ENCODE data around the gene CCDC171. TPM values are rescaled to one million over a fixed set of nuclear protein-coding genes. Genes with fewer than 3 reads are reported as not detected.

The CCDC171 gene
- total and polyA plus RNA-seq, 2 donors = 9.8 to 13.9 TPM

GRCh38 chr9:15982182-15982581 lies 429.3 kb downstream of the CCDC171 start:
- Histone ChIP-seq H3K27me3 (ENCODE audit: control insufficient read depth in 2 of 2, insufficient read depth in 1 of 2, low read length in 1 of 2) (no peaks in the 10 kb centered on the region), H3K27ac (ENCODE audit: low read depth in 1 of 2, low read length in 1 of 2) (no peak overlapping the region), H3K9me3 (ENCODE audit: control insufficient read depth in 2 of 2, insufficient read depth in 1 of 2, low read length in 1 of 2) (no peaks in the 10 kb centered on the region), H3K4me1 (ENCODE audit: control insufficient read depth in 2 of 2, insufficient read depth in 2 of 2, low read length in 2 of 2) (no peaks in the 10 kb centered on the region), H3K4me3 (ENCODE audit: low read length in 2 of 2) (no peak overlapping the region), H3K36me3 (ENCODE audit: control insufficient read depth in 2 of 2, insufficient read depth in 2 of 2, low read length in 1 of 2) (no peaks in the 10 kb centered on the region)
- WGBS = 96% methylated on average over 5 of the region's 5 CpGs
- no peak for DNase-seq (ENCODE audit: low read depth in 6 of 9, low spot score in 9 of 9)

DNA sequence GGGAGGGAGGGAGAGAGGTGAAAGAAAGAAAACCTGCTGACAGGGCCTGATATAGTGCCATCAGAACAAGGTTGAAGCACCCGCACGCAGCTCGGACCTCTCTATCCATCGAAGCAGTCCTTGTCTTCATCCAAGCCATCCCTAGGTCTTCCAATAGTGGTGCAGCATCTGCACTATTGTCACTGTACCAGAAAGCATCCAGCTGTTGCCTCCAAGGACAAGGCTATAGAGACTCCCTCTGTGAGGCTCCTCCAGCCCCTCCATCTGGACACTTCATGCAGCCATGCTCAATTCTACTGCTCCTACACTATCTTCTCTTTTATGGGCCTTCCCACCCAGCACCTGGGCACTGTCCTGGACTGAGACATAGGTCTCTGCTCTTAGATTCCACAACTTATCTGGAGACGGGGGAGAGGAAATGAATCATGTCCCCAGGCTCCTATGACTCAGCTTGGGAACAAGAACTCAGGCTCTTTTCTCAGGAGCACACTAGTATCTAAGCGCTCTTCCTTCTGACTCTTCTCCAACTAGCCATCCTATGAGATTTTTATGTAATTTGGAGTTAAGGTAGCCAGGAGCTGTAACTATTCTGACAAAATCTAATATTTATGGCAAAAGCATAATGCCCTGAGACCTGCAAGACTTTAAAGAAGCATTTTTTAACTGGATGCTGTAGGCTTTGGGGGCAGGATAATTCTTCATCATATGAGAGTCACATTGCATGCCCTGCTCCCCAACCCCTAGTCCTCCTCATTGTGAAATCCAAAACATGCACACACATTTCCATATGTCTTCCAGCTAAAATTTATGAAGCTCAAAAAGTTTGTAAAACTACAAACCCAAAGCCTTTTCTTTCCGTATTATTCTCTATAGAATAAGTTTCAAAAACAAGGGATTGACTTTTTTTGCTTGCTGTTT lies 446.8 kb downstream of the CCDC171 start:
- Histone ChIP-seq H3K4me3 (ENCODE audit: low read length in 2 of 2) (no peak overlapping the region), H3K9me3 (ENCODE audit: control insufficient read depth in 2 of 2, insufficient read depth in 1 of 2, low read length in 1 of 2) (no peaks in the 10 kb centered on the region), H3K36me3 (ENCODE audit: control insufficient read depth in 2 of 2, insufficient read depth in 2 of 2, low read length in 1 of 2) (no peaks in the 10 kb centered on the region), H3K4me1 (ENCODE audit: control insufficient read depth in 2 of 2, insufficient read depth in 2 of 2, low read length in 2 of 2) (no peaks in the 10 kb centered on the region), H3K27me3 (ENCODE audit: control insufficient read depth in 2 of 2, insufficient read depth in 1 of 2, low read length in 1 of 2) (no peaks in the 10 kb centered on the region), H3K27ac (ENCODE audit: low read depth in 1 of 2, low read length in 1 of 2) (no peak overlapping the region)
- WGBS = 94% methylated on average over 7 of the region's 7 CpGs
- DNase-seq (ENCODE audit: low read depth in 6 of 9, low spot score in 9 of 9) = no peak

DNA sequence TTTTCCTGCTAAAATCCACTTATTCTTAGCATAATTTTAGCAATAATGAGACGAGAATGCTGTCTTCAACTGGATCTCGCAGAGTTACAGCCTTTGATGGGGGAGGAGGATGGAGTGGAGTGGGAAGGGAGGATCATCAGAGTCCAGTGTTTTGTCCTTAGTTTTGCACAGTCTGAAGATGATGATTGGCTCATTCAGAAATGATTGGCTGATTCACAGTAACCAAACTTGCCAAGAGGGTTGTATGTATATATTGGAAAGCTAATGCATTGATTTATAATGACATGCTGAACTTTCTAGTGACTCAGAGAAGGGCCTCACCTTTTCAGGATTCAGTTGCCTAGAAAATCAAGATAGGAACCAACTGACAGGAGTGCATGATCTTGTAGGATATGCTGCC lies 448.0 kb downstream of the CCDC171 start:
- DNase-seq (ENCODE audit: low read depth in 6 of 9, low spot score in 9 of 9) = no peak
- WGBS = 96% methylated on average over 2 of the region's 2 CpGs
- no peaks in the 10 kb centered on the region for H3K36me3 ChIP-seq (ENCODE audit: control insufficient read depth in 2 of 2, insufficient read depth in 2 of 2, low read length in 1 of 2)
- H3K4me1 ChIP-seq (ENCODE audit: control insufficient read depth in 2 of 2, insufficient read depth in 2 of 2, low read length in 2 of 2) = no peaks in the 10 kb centered on the region
- no peaks in the 10 kb centered on the region for H3K27me3 ChIP-seq (ENCODE audit: control insufficient read depth in 2 of 2, insufficient read depth in 1 of 2, low read length in 1 of 2)
- no peaks in the 10 kb centered on the region for H3K9me3 ChIP-seq (ENCODE audit: control insufficient read depth in 2 of 2, insufficient read depth in 1 of 2, low read length in 1 of 2)
- no peak overlapping the region for H3K4me3 ChIP-seq (ENCODE audit: low read length in 2 of 2)
- H3K27ac ChIP-seq (ENCODE audit: low read depth in 1 of 2, low read length in 1 of 2) = no peak overlapping the region

GRCh38 chr9:16001856-16002255 lies 449.0 kb downstream of the CCDC171 start:
- no peaks in the 10 kb centered on the region for H3K4me1 ChIP-seq (ENCODE audit: control insufficient read depth in 2 of 2, insufficient read depth in 2 of 2, low read length in 2 of 2)
- H3K9me3 ChIP-seq (ENCODE audit: control insufficient read depth in 2 of 2, insufficient read depth in 1 of 2, low read length in 1 of 2) = no peaks in the 10 kb centered on the region
- no peak for DNase-seq (ENCODE audit: low read depth in 6 of 9, low spot score in 9 of 9)
- no peaks in the 10 kb centered on the region for H3K36me3 ChIP-seq (ENCODE audit: control insufficient read depth in 2 of 2, insufficient read depth in 2 of 2, low read length in 1 of 2)
- no peaks in the 10 kb centered on the region for H3K27me3 ChIP-seq (ENCODE audit: control insufficient read depth in 2 of 2, insufficient read depth in 1 of 2, low read length in 1 of 2)
- H3K4me3 ChIP-seq (ENCODE audit: low read length in 2 of 2) = no peak overlapping the region
- whole genome bisulfite sequencing = 93% methylated on average over 2 of the region's 2 CpGs
- no peak overlapping the region for H3K27ac ChIP-seq (ENCODE audit: low read depth in 1 of 2, low read length in 1 of 2)

DNA sequence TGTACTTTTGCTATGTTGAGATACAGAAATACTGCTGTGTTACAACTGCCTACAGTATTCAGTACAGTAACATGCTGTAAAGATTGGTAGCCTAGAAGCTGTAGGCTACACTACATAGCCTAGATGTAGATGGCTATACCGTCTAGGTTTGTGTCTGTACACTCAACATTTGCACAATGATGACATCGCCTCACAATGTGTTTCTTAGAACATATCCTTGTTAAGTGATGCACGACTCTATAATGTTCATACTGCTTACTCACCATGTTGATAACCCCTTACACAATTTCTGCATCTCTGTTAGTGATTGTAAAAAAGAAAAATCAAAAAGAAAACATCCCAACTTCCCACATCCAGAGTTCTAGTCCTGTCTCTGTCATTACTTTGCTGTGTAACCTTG lies 450.0 kb downstream of the CCDC171 start:
- H3K36me3 ChIP-seq (ENCODE audit: control insufficient read depth in 2 of 2, insufficient read depth in 2 of 2, low read length in 1 of 2) = no peaks in the 10 kb centered on the region
- no peak for DNase-seq (ENCODE audit: low read depth in 6 of 9, low spot score in 9 of 9)
- H3K4me3 ChIP-seq (ENCODE audit: low read length in 2 of 2) = no peak overlapping the region
- no peak overlapping the region for H3K27ac ChIP-seq (ENCODE audit: low read depth in 1 of 2, low read length in 1 of 2)
- H3K27me3 ChIP-seq (ENCODE audit: control insufficient read depth in 2 of 2, insufficient read depth in 1 of 2, low read length in 1 of 2) = no peaks in the 10 kb centered on the region
- no peaks in the 10 kb centered on the region for H3K4me1 ChIP-seq (ENCODE audit: control insufficient read depth in 2 of 2, insufficient read depth in 2 of 2, low read length in 2 of 2)
- H3K9me3 ChIP-seq (ENCODE audit: control insufficient read depth in 2 of 2, insufficient read depth in 1 of 2, low read length in 1 of 2) = no peaks in the 10 kb centered on the region
- 97% methylated on average over 3 of the region's 3 CpGs for WGBS

DNA sequence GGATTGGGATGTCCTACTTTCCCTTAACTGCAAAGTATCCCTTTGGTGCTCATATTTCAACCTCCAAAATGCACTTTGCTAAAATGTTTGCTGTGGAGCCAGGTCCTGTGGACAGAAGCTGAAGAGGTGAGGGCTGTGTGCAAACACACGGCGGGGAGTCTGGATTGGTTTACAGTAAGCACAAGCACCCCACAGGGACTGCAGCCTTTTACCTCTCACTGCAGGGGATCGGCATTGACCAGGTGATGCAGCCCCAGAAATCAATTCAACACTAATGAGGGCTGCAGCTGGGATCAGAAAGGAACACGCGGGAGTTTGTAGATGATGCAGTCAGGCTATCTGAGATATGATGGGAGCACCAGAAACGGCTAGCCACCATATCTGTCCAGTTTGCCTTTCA lies 450.9 kb downstream of the CCDC171 start:
- WGBS = 94% methylated on average over 6 of the region's 6 CpGs
- no peaks in the 10 kb centered on the region for H3K27me3 ChIP-seq (ENCODE audit: control insufficient read depth in 2 of 2, insufficient read depth in 1 of 2, low read length in 1 of 2)
- H3K36me3 ChIP-seq (ENCODE audit: control insufficient read depth in 2 of 2, insufficient read depth in 2 of 2, low read length in 1 of 2) = no peaks in the 10 kb centered on the region
- no peaks in the 10 kb centered on the region for H3K9me3 ChIP-seq (ENCODE audit: control insufficient read depth in 2 of 2, insufficient read depth in 1 of 2, low read length in 1 of 2)
- no peak for DNase-seq (ENCODE audit: low read depth in 6 of 9, low spot score in 9 of 9)
- no peak overlapping the region for H3K27ac ChIP-seq (ENCODE audit: low read depth in 1 of 2, low read length in 1 of 2)
- no peaks in the 10 kb centered on the region for H3K4me1 ChIP-seq (ENCODE audit: control insufficient read depth in 2 of 2, insufficient read depth in 2 of 2, low read length in 2 of 2)
- H3K4me3 ChIP-seq (ENCODE audit: low read length in 2 of 2) = no peak overlapping the region

- WGBS = 96% methylated on average over 6 of the region's 6 CpGs
- H3K4me1 ChIP-seq (ENCODE audit: control insufficient read depth in 2 of 2, insufficient read depth in 2 of 2, low read length in 2 of 2) = no peaks in the 10 kb centered on the region
- H3K9me3 ChIP-seq (ENCODE audit: control insufficient read depth in 2 of 2, insufficient read depth in 1 of 2, low read length in 1 of 2) = no peaks in the 10 kb centered on the region
- DNase-seq (ENCODE audit: low read depth in 6 of 9, low spot score in 9 of 9) = no peak
- H3K4me3 ChIP-seq (ENCODE audit: low read length in 2 of 2) = no peak overlapping the region
- H3K27ac ChIP-seq (ENCODE audit: low read depth in 1 of 2, low read length in 1 of 2) = no peak overlapping the region
- no peaks in the 10 kb centered on the region for H3K36me3 ChIP-seq (ENCODE audit: control insufficient read depth in 2 of 2, insufficient read depth in 2 of 2, low read length in 1 of 2)
- H3K27me3 ChIP-seq (ENCODE audit: control insufficient read depth in 2 of 2, insufficient read depth in 1 of 2, low read length in 1 of 2) = no peaks in the 10 kb centered on the region
Observed at GRCh38 chr9:16004613-16005012, 451.8 kb downstream of the CCDC171 start.

DNA sequence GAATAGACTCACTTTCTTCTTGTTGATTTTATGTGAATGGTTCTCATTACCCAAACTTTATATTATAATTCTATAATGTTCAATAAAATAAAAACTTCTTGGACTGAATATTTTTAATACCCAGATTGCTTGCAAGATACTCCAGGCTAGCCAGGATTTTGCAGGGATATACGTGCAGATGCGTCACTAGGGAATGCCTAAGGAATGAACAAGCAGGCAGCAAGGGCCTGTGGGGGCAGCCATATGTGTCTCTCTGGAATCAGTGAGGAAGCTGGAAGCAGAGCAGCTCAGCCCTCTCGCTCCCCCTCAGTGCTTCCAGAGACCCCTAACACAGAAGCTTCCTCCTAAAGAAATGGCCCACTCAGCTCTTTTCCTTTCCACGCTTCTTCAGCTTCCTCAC lies 457.4 kb downstream of the CCDC171 start:
- WGBS = 98% methylated on average over 4 of the region's 4 CpGs
- H3K4me3 ChIP-seq (ENCODE audit: low read length in 2 of 2) = no peak overlapping the region
- H3K9me3 ChIP-seq (ENCODE audit: control insufficient read depth in 2 of 2, insufficient read depth in 1 of 2, low read length in 1 of 2) = no peaks in the 10 kb centered on the region
- H3K27ac ChIP-seq (ENCODE audit: low read depth in 1 of 2, low read length in 1 of 2) = no peak overlapping the region
- no peak for DNase-seq (ENCODE audit: low read depth in 6 of 9, low spot score in 9 of 9)
- H3K27me3 ChIP-seq (ENCODE audit: control insufficient read depth in 2 of 2, insufficient read depth in 1 of 2, low read length in 1 of 2) = no peaks in the 10 kb centered on the region
- H3K4me1 ChIP-seq (ENCODE audit: control insufficient read depth in 2 of 2, insufficient read depth in 2 of 2, low read length in 2 of 2) = no peaks in the 10 kb centered on the region
- H3K36me3 ChIP-seq (ENCODE audit: control insufficient read depth in 2 of 2, insufficient read depth in 2 of 2, low read length in 1 of 2) = no peaks in the 10 kb centered on the region

DNA sequence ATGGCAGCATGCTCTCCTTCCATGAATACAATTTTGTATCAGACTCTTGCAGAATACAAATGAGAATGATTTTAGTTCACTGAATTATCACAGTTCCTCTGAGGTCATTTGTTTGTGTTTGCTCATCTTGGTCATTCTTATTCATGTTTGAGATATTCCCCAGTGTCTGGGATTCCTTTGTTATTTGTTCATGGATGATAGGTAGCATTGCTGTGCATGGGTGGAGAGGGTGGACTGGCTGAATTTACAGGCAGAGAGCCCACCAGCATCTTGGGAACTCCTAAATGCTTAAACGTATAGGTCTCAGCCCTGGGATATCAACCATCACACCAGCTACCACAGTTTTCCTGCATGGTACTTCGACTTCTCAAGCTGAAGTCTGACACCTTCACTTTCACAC lies 459.8 kb downstream of the CCDC171 start:
- no peak overlapping the region for H3K4me3 ChIP-seq (ENCODE audit: low read length in 2 of 2)
- H3K27me3 ChIP-seq (ENCODE audit: control insufficient read depth in 2 of 2, insufficient read depth in 1 of 2, low read length in 1 of 2) = no peaks in the 10 kb centered on the region
- no peak overlapping the region for H3K27ac ChIP-seq (ENCODE audit: low read depth in 1 of 2, low read length in 1 of 2)
- H3K36me3 ChIP-seq (ENCODE audit: control insufficient read depth in 2 of 2, insufficient read depth in 2 of 2, low read length in 1 of 2) = no peaks in the 10 kb centered on the region
- no peaks in the 10 kb centered on the region for H3K9me3 ChIP-seq (ENCODE audit: control insufficient read depth in 2 of 2, insufficient read depth in 1 of 2, low read length in 1 of 2)
- no peak for DNase-seq (ENCODE audit: low read depth in 6 of 9, low spot score in 9 of 9)
- WGBS = 96% methylated on average over 2 of the region's 2 CpGs
- no peaks in the 10 kb centered on the region for H3K4me1 ChIP-seq (ENCODE audit: control insufficient read depth in 2 of 2, insufficient read depth in 2 of 2, low read length in 2 of 2)
